Pulmonary artery endothelial cell (primary cell): Measurements from ENCODE around the gene RASD2. TPM values are rescaled to one million over a fixed set of nuclear protein-coding genes. Genes with fewer than 3 reads are reported as not detected.

ENCODE experiments used
- DNase-seq: peaks from one replicate; pipeline ENCODE4 v3.0.0-alpha.2; 2011; ENCODE audit warnings: low read depth, low spot score
- total RNA-seq: library from RNA; depleted of rRNA; stranded (reverse); fragments of >200 nt; gene quantifications from 2 replicates; pipeline ENCODE4 v1.2.3, GENCODE V29; 2014

The RASD2 gene
- total RNA-seq, 1 donor from 2014 or later, result not detected

DNA sequence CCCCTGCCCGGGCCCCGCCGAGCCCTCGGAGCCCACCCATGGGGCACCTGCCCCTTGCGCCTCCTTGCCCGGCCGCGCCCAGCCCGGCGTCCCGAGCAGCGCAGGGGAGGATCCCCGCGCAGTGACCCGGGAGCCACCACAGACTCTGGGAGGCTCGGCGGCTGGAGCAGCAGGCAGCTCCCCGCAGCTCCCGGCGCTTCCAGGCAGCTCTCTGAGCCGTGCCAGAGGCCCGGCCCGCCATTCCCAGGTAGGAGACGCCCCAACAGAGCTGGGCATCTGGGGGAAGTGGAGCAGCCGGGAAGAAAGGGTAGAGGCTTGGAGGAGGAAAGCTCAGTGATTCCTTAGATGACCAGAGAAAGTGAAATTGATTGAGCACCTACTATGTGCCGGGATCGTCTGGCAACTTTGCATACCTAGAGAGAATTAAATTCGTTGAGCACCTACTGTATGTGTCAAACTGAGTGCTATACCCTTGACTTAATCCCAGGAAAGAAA, 670 bp downstream of the RASD2 start:
- no peak for DNase-seq

DNA sequence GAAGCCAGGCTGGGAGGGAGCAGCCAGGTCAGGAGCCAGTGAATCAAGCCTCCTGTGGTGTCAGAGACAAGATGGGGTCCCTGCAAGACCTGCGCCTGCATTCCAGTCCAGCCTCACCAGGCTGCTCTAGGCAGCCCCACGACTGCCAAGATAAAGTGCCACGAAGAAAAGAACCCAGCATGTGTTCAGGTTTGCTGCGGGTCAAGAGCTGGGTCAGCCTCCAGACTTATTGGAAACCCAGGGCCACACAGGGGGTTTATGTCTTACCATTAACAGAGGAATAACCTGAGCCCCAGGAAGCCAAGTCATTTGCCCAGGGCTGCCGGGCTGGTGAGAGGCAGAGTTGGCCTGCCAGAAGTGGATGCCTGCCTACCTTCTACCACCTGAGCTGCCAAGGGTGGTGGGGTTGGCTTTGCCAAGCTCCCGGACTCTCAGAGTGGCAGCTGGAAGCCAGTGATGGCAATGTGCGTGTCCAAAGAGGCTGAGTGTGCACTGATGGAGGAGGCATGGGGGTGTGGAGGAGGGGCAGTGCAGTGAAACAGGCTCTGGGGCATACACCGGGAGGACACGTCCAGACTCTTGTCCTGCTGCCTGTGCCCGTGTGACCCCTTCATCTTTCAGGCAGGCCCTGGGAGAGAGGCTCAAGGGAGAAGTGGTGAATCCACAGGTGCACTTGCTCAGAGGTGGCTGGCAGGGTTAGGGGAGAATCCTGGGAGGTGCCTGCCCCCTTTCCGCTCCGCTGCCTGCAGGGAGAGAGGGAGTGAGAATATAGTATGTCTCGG, 1.7 kb downstream of the RASD2 start:
- no peak for DNase-seq

DNA sequence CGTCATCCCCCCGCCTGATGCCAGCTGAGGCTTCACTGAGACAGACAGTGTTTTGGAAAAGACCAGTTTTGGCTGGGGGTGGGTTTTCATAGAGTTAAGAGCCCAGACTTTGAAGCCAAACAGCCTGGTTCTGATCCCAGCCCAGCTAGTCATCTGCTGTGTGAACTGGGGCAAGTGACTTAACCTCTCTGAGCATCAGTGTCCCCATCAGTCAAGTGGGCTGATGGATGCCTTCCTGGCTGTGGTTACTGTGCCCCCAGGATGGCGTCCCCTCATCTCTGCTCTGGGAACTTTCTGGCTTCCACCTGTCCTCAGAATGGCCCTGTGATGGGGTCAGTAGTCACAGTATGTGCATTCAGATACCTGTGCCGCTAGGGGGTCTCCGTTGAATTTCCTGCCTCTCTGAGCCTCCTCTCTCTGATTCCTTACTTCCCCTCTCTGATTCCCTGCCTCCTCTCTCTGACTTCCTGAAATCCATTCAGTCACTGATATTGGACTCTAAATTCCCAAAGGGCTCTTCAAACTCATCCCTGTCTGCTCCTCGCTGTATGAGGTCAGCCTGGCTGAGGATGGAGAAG, 2.4 kb downstream of the RASD2 start:
- DNase-seq, result no peak

DNA sequence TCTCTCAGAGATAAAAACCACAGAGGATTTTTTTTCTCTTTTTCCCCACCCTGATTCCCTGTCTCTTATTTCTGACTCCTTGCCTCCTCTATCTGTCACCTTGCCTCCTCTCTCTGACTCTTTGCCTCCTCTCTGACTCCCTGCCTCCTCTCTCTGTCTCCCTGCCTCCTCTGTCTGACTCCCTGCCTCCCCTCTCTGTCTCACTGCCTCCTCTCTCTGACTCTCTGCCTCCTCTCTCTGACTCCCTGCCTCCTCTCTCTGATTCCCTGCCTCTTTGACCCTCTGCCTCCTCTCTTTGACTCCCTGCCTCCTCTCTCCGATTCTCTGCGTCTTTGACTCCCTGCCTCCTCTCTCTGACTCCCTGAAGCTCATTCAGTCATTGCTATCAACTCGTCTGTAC, 3.1 kb downstream of the RASD2 start:
- DNase-seq, result no peak

GRCh38 chr22:35544189-35544588, 3.6 kb downstream of the RASD2 start:
- DNase-seq, result no peak

GRCh38 chr22:35544827-35545226, 4.2 kb downstream of the RASD2 start:
- no peak for DNase-seq

DNA sequence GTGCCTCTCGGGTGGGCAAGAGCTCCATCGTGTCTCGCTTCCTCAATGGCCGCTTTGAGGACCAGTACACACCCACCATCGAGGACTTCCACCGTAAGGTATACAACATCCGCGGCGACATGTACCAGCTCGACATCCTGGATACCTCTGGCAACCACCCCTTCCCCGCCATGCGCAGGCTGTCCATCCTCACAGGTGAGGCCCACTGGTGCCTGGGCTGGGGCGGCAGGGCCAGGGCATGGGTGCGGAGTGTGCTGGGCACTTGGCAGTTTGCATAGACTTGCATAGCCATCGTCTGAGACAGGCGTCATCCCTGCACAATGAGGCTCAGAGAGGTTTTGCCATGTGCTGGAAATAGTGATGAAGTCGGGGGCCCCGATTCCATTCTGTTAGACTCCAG, 6.3 kb downstream of the RASD2 start:
- DNase-seq, result no peak

- no peak for DNase-seq
Measured at GRCh38 chr22:35547987-35548721, 7.5 kb downstream of the RASD2 start.

- DNase-seq, result no peak
Measured at GRCh38 chr22:35548722-35549112, 8.1 kb downstream of the RASD2 start.

DNA sequence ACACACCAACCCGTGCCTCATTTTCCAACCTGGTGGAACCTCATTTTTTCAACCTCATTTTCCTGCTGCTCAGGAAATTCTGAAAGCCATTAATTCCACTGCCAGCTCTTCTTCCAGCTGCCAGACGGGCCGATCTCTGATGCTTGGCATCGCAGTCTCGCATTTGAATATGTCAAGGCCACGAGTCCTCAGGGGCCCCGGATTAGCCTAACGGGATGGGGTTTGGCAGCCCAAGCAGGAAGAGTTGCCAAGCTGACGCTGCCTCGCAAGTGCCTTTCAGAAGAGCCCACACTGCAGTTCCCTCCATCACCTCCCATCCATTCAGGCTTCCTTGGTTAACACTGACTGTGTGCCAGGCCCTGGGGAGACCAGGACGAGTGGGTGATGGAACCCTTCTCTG, 8.7 kb downstream of the RASD2 start:
- DNase-seq, result no peak

DNA sequence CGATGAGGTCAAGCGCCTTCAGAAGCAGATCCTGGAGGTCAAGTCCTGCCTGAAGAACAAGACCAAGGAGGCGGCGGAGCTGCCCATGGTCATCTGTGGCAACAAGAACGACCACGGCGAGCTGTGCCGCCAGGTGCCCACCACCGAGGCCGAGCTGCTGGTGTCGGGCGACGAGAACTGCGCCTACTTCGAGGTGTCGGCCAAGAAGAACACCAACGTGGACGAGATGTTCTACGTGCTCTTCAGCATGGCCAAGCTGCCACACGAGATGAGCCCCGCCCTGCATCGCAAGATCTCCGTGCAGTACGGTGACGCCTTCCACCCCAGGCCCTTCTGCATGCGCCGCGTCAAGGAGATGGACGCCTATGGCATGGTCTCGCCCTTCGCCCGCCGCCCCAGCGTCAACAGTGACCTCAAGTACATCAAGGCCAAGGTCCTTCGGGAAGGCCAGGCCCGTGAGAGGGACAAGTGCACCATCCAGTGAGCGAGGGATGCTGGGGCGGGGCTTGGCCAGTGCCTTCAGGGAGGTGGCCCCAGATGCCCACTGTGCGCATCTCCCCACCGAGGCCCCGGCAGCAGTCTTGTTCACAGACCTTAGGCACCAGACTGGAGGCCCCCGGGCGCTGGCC, 11.0 kb downstream of the RASD2 start:
- DNase-seq, result no peak

DNA sequence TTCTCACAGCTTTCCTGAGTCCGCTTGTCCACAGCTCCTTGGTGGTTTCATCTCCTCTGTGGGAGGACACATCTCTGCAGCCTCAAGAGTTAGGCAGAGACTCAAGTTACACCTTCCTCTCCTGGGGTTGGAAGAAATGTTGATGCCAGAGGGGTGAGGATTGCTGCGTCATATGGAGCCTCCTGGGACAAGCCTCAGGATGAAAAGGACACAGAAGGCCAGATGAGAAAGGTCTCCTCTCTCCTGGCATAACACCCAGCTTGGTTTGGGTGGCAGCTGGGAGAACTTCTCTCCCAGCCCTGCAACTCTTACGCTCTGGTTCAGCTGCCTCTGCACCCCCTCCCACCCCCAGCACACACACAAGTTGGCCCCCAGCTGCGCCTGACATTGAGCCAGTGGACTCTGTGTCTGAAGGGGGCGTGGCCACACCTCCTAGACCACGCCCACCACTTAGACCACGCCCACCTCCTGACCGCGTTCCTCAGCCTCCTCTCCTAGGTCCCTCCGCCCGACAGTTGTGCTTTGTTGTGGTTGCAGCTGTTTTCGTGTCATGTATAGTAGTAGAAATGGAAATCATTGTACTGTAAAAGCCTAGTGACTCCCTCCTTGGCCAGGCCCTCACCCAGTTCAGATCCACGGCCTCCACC, 11.7 kb downstream of the RASD2 start:
- no peak for DNase-seq

DNA sequence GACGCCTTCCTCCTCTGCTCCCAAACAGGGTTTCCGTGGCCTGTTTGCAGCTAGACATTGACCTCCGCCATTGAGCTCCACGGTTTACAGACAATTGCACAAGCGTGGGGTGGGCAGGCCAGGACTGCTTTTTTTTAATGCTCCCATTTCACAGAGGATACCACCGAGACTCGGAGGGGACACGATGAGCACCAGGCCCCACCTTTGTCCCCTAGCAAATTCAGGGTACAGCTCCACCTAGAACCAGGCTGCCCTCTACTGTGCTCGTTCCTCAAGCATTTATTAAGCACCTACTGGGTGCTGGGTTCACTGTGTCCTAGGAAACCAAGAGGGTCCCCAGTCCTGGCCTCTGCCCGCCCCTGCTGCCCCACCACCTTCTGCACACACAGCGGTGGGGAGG, 12.2 kb downstream of the RASD2 start:
- DNase-seq, result no peak

DNA sequence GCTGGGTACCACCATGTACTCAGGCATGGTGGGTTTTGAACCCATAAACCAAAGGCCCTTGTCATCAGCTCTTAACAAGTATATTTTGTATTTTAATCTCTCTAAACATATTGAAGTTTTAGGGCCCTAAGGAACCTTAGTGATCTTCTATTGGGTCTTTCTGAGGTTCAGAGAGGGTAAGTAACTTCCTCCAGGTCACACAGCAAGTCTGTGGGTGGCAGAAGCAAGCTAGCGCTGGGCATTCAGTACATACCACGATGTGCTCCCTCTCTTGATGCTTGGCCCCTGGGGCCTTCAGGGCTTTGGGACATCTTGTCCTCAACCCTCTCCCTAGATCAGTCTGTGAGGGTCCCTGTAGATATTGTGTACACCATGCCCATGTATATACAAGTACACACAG, 12.7 kb downstream of the RASD2 start:
- no peak for DNase-seq

DNA sequence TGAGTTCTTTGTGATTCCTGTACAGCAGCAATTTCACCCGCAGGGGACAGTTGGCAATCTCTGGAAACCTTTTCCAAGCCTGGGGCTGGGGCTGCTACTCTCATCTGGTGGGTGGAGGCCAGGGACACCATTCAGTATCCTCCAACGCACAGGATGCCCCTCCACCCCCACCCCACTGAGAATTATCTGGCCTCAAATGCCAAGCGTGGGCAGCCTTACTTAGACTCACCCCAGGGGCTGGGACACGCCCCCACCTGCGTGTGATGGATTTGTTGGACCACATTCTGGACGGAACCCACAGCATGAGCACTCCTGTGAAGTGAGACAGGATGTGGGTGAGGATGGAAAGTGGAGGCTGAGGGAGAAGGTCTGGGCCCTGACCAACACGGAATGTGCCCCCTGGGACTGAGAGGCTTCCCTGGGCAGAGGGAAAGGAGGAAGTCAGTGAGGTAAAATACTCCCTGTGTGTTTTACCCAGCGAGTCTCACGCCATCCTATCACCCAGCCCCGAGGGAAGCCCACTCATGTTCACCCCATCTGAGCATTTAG, 13.7 kb downstream of the RASD2 start:
- no peak for DNase-seq

DNA sequence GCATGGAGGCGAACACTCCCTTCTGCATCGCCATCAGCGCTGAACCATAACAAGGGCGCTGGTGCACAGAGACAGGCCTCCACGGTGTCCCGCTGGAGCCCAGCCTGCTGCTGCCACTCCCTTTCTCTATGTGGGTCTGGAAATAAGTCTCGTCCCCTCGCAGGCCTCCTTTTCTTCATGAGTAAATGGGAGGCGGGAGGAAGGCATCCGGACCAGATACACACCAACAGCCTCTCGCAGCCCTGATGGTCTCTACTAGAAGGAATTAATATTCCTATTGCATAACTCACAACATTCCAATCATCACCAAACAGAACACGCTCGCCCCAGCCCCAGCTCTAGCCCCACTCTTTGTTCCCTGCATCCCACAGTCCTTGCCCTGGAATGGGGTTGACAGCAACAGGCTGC, 14.9 kb downstream of the RASD2 start:
- DNase-seq, result no peak

DNA sequence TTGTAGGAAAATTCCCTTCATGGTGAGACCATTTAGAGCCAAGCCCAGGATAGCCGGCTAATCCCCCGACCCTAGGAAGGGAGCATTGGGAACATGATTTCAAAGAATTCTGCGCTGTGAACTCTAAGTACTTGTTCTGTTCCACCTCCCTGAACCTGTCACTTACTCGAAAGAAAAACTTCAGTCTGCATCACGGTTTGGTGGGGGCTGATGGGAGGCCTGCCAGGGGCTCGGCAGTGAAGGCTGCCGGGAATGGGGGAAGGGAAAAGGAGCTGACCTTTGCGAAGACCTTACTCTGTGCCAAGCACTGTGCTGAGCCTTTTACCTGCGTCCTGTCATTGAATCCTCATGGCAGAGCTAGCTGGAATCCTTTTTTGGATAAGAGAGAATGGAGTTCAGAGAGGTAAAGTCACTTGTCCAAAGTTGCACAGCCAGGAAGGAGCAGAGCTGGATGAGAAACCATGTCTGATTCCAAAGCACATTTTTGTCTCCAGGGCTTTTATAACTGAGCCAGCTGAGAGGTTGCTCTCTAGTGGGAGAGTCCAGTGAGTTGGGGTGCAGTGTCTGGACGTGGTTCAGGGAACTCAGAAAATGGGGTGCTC, 15.4 kb downstream of the RASD2 start:
- DNase-seq, result no peak

- DNase-seq, result no peak
Measured at GRCh38 chr22:35556666-35557065, 16.0 kb downstream of the RASD2 start.

GRCh38 chr22:35558031-35558430, 17.4 kb downstream of the RASD2 start:
- no peak for DNase-seq

DNA sequence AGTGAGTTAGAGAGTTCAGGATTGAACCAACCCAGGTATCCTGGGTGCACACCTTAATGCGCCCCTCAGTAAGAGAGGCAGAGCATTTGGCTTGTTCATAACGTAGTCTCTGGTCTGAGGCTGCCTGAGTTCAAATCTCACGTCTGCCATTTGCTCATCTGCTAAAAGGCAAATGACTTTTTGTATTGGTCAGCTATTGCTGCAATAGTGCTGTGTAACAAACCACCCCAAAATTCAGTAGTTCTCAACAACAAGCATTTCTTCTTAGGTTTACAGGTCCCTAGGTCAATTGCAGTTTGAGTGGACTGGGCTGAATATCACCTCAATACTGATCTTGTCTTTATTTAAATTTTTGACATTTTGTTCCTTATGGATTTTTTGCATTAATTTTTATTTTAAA, 18.1 kb downstream of the RASD2 start:
- no peak for DNase-seq
